GM18870 (cell line): ENCODE data around the gene SLC27A1.
"Not testable (repeated sequence)": the region's sequence is repeated elsewhere in the genome, so short reads cannot be mapped to it uniquely, and the experiment has no call there.

Source experiments
- ATAC-seq: cut with Tn5 transposase; IDR thresholded peaks from one replicate; pipeline ENCODE4 v1.9.1; 2021; ENCODE audit warnings: moderate library complexity; ENCODE audit not compliant: unreplicated experiment

SLC27A1 gene

DNA sequence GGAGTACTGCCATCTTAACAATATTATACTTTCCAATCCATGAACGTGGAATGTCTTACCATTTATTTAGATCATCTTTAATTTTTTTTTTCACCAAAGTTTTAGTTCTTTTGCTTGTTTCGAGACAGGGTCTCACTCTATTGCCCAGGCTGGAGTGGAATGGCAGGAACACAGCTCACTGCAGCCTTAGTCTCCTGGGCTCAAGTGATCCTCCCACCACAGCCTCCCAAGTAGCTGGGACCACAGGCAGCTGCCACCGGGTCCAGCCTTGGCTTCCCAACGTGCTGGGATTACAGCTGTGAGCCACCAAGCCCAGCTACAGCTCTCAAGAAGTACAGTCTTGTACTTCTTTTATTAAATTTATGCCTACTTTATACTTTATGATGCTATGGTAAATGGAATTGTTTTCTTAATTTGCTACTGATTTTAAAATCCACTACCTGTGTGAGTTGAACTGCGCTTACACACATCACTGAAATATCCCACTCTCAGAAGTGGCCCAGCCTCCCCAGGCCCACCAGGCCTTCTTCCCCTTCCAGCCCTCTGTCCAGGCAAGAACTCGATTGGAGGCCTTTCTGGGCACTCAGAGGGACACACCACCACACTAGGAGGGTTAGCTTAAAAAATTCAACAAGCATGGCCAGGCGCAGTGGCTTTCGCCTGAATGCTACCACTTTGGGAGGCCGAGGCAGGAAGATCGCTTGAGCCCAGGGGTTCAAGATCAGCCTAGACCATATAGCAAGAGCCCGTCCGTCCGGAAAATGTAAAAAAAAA lies 40.1 kb downstream of the SLC27A1 start:
- ATAC-seq: no peak

DNA sequence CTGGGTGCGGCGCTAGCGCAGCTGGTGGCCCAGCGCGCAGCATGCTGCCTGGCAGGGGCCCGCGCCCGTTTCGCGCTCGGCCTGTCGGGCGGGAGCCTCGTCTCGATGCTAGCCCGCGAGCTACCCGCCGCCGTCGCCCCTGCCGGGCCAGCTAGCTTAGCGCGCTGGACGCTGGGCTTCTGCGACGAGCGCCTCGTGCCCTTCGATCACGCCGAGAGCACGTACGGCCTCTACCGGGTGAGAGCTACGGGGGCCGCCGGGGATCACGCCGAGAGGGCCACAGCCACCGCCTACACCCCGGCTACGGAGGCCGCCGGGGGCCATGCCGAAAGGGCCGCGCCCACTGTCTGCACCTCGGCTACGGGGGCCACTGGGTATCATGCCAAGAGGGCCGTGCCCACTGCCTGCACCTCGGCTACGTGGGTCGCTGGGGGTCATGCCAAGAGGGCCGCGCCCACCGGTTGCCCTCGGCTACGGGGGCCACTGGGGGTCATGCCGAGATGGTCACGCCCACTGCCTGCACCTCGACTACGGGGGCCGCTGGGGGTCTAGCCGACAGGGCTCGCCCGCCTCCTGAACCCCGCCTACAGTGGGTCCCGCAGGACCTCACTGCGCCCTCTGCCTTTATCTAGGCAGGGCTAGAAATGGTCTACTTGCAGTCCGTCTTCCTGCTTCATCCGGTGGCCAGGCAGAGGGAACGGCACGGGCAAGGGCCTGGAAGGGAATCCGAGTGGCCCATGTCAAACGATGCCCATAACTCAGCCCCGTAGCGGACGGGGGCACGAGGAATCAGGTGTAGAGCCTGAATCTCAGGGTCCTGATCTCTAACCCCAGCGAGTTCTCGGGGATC lies 41.6 kb downstream of the SLC27A1 start:
- ATAC-seq: peak; percentile 42

DNA sequence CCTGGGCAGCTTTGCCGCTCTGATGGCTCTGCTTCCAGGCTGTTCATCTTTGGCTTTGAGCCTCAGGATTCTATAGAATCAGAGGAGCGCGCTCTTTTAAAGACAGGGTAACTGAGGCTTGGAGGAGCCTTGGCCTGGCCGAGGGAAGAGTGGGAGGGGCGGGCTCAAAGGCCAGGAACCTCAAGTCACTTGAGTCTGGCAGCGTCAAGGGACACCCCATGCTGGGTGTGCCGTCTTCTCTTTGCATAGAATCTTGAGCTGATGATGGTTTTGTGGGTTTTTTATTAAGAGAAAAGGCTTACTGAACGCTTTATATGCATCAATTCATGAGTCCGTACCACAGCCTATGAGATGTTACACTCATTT lies 42.2 kb downstream of the SLC27A1 start:
- no peak for ATAC-seq

DNA sequence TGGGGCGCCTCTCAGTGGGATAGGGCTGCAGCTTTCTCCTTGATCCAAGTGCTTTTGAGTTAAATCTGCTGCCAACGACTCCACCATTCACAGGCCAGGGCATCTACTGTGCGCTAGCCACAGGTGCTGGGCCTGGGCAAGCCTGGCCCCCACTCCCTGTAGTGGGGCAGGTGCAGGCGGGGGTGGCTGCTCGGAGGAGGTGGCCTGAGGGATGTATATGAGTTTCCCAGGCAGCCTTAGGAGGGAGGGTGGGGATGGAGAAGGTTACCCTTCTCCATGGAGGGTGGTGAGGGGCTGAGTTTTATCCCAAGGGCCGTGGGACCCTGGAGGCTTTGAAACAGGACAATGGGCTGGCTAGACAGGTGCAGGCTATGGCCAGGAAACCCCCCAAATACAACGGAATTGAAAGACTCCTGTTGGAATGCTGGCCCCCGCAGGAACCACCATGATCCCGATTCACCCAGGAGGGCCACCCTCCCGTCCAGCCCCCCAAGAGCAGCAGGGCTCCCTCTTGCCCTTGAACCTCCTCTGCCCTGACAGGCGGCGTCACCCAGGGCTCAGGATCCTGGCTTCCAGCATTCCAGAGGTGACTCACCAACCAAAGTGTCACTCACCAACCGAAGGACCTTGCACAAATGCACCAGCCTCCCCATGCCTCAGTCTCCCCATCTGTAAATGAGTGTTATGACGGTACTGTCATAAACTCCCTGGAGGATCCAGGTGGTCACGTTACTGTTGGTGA lies 45.3 kb downstream of the SLC27A1 start:
- ATAC-seq: no peak

DNA sequence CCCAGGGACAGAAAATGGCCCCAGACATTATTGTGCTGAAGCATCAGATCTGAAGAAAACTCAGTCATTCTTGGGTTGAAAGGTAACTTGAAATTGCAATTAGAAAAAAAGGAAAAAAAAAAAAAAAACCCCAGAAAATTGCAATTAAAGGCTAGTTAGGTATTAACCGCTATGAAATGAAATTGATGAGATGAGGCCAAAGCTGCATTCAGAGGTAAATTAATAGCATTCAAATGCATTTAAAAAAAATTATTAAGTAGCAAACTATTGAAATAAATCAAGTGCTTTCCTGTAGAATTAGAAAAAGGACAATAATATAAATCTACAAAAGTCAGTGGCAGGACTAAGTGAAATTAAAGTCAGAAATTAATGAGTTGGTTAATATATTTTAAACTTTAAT lies 47.6 kb downstream of the SLC27A1 start:
- no peak for ATAC-seq

DNA sequence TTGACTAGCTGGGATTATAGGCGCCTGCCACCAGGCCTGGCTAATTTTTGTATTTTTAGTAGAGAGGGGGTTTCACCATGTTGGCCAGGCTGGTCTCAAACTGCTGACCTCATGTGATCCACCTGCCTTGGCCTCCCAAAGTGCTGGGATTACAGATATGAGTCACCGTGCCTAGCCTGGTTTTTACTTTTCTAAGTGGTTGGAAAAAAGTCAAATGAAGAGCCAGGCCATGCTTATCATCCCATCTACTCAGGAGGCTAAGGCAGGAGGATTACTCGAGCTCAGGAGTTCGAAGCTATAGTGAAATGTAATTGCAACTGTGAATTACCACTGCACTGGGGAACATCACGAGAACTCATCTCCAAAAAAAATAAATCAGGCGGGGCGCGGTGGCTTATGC lies 48.3 kb downstream of the SLC27A1 start:
- not testable (repeated sequence) for ATAC-seq

DNA sequence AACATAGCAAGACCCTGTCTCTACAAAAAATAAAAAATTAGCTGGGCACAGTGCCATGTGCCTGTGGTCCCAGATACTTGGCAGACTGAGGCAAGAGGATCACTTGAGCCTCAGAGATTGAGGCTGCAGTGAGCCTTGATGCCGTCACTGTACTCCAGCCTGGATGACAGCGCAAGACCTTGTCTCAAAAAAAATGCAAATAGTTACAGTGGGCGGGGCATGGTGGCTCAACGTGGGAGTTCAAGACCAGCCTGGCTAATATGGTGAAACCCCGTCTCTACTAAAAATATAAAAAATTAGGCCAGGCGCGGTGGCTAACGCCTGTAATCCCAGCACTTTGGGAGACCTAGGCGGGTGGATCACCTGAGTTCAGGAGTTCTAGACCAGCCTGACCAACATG lies 49.6 kb downstream of the SLC27A1 start:
- no peak for ATAC-seq

DNA sequence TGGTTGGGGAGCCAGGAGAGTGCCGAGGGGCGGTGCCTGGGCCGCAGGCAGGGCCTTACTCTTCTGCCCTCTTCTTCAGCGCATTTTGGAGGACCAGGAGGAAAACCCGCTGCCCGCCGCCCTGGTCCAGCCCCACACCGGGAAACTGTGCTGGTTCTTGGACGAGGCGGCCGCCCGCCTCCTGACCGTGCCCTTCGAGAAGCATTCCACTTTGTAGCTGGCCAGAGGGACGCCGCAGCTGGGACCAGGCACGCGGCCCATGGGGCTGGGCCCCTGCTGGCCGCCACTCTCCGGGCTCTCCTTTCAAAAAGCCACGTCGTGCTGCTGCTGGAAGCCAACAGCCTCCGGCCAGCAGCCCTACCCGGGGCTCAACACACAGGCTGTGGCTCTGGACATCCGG lies 50.5 kb downstream of the SLC27A1 start:
- ATAC-seq: no peak

DNA sequence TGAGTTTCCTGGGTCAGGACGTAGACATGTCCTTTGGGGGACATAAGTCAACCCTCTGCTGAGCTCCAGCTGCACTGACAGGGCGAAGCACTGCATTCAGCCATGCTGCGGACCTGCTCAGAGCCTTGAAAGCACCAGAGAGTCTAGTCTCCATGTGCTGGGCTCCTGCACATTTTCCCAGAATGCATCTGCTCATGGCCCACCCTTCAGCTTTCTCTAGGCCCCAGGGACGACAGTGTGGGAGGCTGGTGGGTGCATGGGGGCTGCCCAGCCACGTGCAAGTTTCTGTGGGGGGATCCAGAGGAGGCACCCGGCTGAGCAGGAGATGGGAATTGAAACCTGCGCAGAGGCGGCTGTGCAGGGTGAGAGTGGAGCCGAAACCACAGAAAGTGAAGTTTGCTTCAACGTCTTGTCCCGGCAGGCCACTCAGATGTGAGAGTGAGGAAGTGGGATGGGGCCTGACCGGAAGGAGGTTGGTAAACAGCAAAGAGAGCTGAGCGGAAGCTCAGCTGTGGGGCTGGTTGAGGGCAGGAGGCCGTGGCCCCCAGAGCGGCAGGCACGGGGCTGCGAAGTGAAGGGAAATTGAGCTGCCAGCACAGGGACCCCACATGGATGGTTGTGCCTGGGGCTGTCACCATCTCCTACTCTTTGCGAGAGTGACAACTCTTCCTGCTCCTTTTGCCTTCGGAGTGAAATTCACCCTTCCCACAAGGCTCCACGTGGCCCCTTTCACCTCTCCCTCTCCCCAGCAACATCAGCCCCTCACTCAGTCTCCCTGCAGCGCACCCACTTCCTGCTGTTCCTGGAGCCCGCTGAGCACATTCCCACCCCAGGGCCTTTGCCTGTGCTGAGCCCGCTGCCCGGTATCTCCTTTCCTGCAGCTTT lies 52.9 kb downstream of the SLC27A1 start:
- ATAC-seq: peak; percentile 77

DNA sequence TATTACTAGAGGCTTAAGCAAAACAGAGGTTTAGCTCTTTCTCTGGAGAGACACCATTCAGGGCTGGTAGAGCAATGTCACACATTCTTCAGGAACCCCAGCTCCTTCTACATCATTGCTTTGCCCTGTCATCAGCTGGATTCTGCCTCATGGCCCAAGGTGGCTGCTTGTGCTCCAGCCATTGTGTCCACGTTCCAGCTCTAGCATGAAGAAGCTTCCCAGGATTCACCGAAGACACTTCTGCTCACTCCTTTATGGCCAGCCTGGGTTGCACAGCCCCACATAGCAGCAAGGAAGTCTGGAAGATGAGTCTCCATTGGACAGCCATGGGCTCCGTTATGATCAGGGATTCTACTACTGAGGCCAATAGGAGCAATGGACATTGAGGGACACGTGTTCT lies 54.3 kb downstream of the SLC27A1 start:
- no peak for ATAC-seq

DNA sequence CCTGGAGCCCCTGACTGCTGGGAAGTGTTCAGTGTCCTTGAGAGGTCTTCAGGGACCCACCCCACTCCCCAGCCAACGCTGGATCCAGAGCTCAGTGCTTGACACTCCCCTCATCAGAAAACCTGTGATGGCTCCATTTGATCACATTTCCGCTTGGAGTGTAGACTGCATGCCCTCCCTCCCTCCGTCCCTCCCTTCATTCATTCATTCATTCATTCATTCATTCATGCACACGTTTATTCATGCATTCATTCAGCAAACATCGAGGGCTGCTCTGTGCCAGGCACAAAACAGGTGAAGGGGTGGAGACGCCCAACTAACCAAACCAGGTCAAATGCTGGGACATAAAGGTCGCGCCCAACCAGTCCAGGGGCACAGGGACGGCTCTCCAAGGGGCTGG lies 54.8 kb downstream of the SLC27A1 start:
- ATAC-seq: no peak

DNA sequence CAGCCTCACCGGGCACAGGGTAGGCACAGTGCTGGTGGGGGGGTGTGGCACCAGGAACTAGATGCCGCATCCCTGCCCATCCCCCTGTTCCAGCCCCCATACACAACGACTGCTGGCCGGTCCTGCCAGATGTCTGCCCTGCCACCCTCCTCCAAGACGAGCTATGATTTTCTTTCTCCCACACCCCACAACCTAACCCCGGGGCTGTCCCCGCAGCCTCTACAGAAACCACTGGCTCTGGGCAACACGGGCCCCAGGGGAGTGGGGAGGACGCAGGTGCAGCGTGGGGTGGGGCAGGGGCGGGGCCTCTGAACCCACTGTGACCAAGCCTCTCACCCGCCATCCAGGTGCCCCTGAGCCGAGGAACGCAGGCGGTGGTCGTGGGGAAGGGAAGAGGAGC lies 56.6 kb downstream of the SLC27A1 start:
- no peak for ATAC-seq

DNA sequence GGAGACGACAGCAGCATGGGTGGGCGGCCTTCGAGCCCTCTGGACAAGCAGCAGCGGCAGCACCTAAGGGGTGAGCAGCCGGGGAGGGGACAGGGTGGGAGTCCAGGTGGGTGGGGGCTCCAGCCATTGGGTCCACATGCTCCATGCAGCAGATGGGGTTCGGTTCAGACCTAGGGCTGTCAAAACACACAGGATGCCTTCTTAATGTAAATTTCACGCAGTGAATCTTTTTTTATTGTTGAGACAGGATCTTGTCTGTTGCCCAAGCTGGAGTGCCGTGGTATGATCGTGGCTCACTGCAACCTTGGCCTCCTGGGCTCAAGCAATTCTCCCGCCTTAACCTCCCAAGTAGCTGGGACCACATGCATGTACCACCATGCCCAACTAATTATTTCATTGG lies 57.0 kb downstream of the SLC27A1 start:
- ATAC-seq: no peak

DNA sequence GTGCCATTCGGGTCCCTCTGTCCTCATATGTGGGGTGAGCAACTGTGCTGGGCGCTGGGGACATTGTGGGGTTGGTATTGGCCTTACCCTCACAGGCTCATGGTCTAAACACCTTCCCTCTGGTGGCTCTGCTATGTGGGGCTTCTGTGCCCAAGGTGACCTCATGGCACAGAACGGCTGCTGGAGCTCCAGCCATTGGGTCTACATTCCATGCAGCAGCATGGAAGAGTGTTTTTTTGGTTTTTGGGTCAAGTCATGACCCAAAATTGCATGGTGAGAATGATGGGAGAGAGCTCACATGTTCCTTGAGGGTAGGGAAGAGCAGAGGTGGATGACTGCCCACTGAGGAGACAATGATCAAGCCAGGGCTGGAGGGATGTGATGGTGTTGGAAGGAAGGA lies 58.3 kb downstream of the SLC27A1 start:
- ATAC-seq: no peak

DNA sequence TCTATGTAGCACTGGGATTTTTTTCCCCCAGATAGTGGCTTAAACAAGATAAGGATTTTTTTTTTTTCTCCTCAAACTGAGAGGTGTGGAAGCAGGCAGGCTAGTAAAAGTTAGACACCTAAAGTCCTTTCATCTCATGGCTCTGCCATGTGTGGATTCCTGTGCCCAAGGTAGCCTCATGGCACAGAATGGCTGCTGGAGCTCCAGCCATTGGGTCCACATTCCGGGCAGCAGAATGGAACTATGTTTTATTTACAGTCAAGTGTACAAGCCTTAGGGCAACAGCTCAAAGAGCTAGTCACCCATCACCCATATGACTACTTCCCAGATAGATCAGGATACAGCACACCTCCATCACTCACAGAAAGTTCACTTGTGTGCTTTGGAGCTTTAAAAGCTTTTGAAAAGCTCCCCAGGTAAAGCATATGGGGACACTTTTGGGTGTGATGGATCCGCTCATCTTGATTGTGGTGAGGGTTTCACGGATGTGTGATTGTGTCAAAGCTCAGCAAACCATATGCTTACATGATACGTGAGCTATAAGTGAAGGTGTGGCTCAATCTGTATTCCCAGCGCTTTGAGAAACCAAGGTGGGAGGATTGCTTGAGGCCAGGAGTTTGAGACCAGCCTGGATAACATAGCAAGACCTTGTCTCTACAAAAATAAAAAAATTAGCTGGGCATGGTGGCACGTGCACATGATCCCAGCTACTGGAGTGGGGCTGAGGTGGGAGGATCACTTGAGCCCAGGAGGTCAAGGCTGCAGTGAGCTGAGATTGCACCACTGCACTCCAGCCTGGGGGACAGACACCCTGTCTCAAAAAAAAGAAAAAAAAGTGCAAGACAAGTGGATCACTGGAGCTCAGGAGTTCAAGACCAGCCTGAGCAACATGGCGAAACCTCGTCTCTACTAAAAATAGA lies 59.2 kb downstream of the SLC27A1 start:
- no peak for ATAC-seq

DNA sequence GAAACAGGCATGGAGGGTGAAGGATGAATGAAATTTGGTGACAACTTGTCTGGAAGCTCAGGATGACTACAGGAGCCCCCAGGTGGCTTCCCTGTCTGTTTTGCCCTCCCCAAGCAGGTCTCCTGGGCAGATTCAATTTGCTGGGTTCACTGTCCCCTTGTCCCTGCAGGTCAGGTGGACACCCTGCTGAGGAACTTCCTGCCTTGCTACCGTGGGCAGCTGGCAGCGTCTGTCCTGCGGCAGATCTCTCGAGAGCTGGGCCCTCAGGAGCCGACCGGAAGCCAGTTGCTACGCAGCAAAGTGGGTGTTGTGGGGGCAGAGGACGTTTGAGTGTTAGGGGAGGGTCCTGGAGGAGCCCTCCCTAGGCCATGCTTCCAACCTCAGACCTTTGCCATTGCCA lies 60.3 kb downstream of the SLC27A1 start:
- no peak for ATAC-seq

DNA sequence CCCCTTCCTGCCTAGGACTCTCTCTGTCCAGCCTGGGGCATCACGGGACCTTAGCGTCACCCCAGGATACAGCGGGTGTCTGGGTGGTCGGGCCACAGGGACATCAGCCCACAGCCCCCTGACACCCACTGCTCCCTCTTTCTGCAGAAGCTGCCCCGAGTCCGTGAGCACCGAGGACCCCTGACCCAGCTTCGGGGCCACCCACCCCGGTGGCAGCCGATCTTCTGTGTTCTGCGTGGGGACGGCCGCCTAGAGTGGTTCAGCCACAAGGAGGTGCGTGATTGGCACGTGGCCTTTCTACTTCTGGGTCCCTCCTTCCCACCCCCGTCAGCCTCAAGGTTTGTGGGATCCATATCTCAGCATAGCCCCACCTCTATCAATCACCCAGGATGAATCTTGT lies 61.8 kb downstream of the SLC27A1 start:
- no peak for ATAC-seq

DNA sequence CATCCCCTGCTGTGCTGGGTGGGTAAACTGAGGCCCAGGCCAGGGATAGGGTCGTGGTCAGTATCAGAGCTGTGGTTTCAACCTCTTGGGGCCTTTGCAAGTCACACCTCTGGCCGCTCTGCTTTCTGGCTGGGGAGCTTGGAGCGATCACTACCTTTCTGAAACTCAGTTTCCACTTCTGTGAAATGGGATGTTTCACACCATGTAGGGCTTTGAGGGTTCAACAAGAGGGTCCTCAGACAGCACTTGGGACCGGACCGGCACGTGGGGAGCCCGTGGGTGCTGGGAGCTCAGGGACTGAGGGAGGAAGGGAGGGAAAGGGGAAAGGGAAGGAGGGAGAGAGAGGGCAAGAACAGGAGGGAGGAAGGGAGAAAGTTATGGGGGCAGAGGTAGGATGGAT lies 62.2 kb downstream of the SLC27A1 start:
- ATAC-seq: no peak

DNA sequence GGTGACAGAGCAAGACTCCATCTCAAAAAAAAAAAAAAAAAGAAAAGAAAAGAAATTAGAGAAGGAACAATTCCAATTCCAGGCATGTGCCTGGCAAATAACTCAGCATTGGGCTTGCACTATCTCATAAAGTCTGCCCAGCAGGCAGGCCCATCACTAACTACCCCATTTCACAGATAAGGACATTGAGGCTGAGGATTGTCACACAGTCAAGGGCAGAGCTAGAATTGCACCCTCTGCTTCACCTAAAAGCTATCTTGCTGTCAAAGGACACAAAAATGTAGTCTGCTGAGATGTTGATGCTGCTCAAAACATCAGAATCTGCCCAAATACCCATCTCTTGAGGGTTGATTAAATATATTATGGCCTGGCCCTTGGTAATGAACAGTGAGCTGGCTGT lies 64.4 kb downstream of the SLC27A1 start:
- ATAC-seq: no peak

DNA sequence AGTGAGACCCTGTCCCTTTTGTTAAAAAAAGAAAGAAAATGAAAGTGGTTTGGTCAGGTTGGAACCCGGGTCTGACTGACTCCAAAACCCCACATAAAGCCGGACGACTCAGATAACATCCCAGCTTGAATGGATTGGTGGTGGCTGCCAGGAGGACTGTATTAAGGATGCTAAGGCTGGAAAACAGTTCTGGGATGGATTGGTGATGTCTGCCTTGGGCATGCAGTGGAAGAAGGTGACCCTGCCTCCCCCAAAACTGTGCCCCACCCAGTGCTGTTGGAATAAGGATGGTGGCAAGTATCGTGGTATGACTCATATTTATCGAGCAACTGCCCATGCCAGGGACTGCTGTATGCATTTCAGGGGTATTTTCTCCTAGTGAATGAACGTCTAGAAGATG lies 66.6 kb downstream of the SLC27A1 start:
- no peak for ATAC-seq
